Body of pancreas (tissue), 4 donors: ENCODE measurements around the gene MGAM2. TPM values are rescaled to one million over a fixed set of nuclear protein-coding genes. Genes with fewer than 3 reads are reported as not detected.

ENCODE experiments used
- ATAC-seq: fragments of 150-250 bp; one replicate; pipeline ENCODE4 v1.9.1; 2016
- DNase-seq, 4 donors: peaks; one replicate each; pipeline ENCODE4 v3.0.0-alpha.2; 2019
- H3K27ac ChIP-seq, 4 donors: fragments of 200-600 bp; sonication (generic); 1 replicate in 3 of 4; 2 replicates in 1 of 4; pipeline versions ENCODE4 v1.5.1 to v1.6.1; 2016 to 2019; ENCODE audit warnings: mild to moderate bottlenecking in 1 of 4, mixed read lengths in 1 of 4, moderate library complexity in 1 of 4
- H3K27me3 ChIP-seq, 2 donors: fragments of 200-600 bp; sonication (generic); one replicate each; pipeline ENCODE4 v1.6.0; 2016; ENCODE audit warnings: mild to moderate bottlenecking in 1 of 2
- H3K36me3 ChIP-seq, 2 donors: fragments of 200-600 bp; sonication (generic); replicated peaks in 1 of 2; 2 replicates each; pipeline ENCODE4 v1.5.1; 2016; ENCODE audit warnings: low read depth in 2 of 2; ENCODE audit not compliant: insufficient read depth in 1 of 2
- H3K4me1 ChIP-seq: fragments of 200-600 bp; sonication (generic); one replicate; pipeline ENCODE4 v1.6.0; 2016
- H3K4me3 ChIP-seq, 2 donors: fragments of 200-600 bp; sonication (generic); 1 replicate in 1 of 2; 2 replicates in 1 of 2; pipeline ENCODE4 v1.5.1; 2016 to 2019
- H3K9me3 ChIP-seq, 3 donors: fragments of 200-600 bp; sonication (generic); 1 replicate in 2 of 3; 2 replicates in 1 of 3; pipeline ENCODE4 v1.5.1; 2016
- POLR2A ChIP-seq, 3 donors: fragments of 450-650 bp; IDR thresholded peaks; one replicate each; pipeline ENCODE4 v1.6.1; 2016; ENCODE audit warnings: antibody characterized with exemption in 3 of 3, mild to moderate bottlenecking in 2 of 3
- WGBS, 2 donors: methylation state at CpG; one replicate each; pipeline ENCODE4 v1.1.5; 2017; 5-methylcytosine and 5-hydroxymethylcytosine counted together
- intact Hi-C: fragments of 100-400 bp; cut with DNase I; formaldehyde crosslinking; loops from one replicate; pipeline ENCODE4 v1.15.1; 2023
- total RNA-seq, 2 donors: library from RNA; depleted of rRNA; stranded (reverse); fragments of >200 nt; gene quantifications; one replicate each; pipeline ENCODE4 v1.1.0, GENCODE V29; 2016
- TF ChIP-seq, protein P1 (sequence below), 7 experiments: fragments of 450-650 bp in 4 of 7; fragments of 200-600 bp in 3 of 7; sonication (generic) in 3 of 7; IDR thresholded peaks; one replicate each; pipeline ENCODE4 v1.5.1; 2016 to 2019; ENCODE audit warnings: antibody characterized with exemption in 7 of 7

MGAM2 gene
- total RNA-seq, 2 donors from 2014 or later, result 9.3 to 10.9 TPM

DNA sequence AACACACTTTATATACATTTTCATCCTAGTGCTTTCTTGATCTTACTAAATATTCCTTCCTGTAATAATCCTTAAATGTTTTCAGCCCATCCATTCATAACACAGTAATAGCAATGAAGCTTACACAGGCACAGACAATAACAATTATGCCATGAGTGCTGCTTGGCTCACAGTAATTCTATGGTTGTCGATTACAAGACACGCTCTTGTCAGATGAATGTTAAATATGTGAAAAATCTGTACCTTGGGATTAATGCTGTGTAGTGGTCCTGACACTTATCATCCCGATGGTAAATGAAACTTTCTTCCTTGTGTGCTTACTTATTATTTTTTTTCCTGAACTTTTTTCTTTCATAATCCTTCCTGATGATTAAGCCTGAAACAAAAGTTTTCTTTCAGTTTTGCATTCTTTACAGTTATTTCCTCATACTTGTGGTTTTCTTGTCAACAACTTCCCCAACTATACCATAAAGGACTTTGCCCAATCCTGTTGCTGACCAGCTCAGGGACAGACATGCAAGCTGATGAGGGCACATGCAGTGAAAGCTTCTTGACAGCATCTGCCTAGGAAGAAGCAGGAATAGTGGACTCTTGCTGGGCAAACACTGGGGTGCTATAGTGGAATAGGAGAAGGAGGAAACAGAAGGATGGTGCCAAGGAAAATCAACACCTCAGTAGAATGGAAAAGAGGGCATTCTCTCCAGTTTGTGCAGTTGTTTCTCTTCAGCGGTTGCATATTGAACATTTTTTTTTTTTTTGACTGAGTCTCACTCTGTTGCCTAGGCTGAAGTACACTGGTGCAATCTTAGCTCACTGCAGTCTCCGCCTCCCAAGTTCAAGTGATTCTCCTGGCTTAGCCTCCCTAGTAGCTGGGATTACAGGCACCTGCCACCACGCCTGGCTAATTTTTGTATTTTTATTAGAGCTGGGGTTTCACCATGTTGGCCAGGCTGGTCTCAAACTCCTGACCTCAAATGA lies 6.7 kb upstream of the MGAM2 start:
- no peak for TF ChIP-seq POLR2A (IDR thresholded peaks at IDR 0.05)
- TF ChIP-seq, protein P1, sequence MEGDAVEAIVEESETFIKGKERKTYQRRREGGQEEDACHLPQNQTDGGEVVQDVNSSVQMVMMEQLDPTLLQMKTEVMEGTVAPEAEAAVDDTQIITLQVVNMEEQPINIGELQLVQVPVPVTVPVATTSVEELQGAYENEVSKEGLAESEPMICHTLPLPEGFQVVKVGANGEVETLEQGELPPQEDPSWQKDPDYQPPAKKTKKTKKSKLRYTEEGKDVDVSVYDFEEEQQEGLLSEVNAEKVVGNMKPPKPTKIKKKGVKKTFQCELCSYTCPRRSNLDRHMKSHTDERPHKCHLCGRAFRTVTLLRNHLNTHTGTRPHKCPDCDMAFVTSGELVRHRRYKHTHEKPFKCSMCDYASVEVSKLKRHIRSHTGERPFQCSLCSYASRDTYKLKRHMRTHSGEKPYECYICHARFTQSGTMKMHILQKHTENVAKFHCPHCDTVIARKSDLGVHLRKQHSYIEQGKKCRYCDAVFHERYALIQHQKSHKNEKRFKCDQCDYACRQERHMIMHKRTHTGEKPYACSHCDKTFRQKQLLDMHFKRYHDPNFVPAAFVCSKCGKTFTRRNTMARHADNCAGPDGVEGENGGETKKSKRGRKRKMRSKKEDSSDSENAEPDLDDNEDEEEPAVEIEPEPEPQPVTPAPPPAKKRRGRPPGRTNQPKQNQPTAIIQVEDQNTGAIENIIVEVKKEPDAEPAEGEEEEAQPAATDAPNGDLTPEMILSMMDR (IDR thresholded peaks at IDR 0.05), result no peak
- H3K4me1 ChIP-seq, result peaks cover 8% of the 10 kb centered on the region
- no peaks in the 10 kb centered on the region for H3K27me3 ChIP-seq
- H3K27ac ChIP-seq, result peak overlapping the region in 3 of 4 donors; percentile 14 to 67 (median 52)
- DNase-seq, result peak in 1 of 4 donors; percentile 59
- 56 to 61% methylated on average over 6 of the region's 6 CpGs for WGBS, 2 donors
- ATAC-seq, result peak; percentile 71
- H3K36me3 ChIP-seq, result no peaks in the 10 kb centered on the region
- no peak overlapping the region for H3K4me3 ChIP-seq
- intact Hi-C loops, result no loop called here
- no peaks in the 10 kb centered on the region for H3K9me3 ChIP-seq

DNA sequence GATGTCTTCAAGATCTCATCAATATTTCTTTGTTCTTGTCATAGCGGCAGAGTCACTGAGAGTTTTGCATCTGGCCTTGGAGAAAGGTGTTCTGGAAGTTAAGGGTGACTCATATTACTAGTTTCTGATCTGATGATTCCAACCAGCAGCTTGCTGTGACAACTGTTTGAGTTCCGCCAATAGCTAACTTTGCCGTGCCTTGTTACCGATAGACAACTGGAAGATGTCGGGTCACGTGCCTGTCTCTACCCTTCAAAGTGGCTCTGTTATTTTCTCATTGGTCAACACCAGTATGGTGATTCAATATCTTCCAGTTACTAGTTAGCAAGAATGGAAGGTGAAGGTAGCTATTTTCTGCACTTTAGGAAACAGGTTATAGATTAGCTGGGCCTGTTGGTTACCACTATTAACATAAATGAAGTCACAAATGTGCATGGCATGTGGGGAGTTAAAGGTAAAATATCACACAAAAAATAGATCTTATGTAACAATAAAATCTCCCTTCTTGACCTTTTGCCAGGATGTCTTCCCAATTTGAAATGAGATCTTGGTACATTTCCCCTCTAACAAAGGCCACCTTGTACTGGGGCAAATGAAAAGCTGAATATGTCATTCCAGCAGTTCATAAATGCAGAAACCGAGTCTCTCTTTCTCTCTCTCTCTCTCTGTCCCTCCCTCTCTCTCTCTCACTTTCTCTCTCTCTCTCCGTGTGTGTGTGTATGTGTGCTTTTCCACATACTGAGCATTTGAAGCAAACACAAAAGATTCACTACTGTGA lies 2.6 kb upstream of the MGAM2 start:
- WGBS, 2 donors, result 58 to 68% methylated on average over 8 of the region's 8 CpGs
- intact Hi-C loops, result no loop called here
- ATAC-seq (no peak), DNase-seq (no peak)
- H3K36me3 ChIP-seq, result no peaks in the 10 kb centered on the region
- TF ChIP-seq, protein P1 (IDR thresholded peaks at IDR 0.05), result no peak
- no peak for TF ChIP-seq POLR2A (IDR thresholded peaks at IDR 0.05)
- H3K27ac ChIP-seq, result peak overlapping the region in 3 of 4 donors; percentile 14 to 54 (median 20)
- H3K9me3 ChIP-seq, result no peaks in the 10 kb centered on the region
- H3K4me1 ChIP-seq, result peaks cover 8% of the 10 kb centered on the region
- H3K4me3 ChIP-seq, result no peak overlapping the region
- H3K27me3 ChIP-seq, result no peaks in the 10 kb centered on the region

DNA sequence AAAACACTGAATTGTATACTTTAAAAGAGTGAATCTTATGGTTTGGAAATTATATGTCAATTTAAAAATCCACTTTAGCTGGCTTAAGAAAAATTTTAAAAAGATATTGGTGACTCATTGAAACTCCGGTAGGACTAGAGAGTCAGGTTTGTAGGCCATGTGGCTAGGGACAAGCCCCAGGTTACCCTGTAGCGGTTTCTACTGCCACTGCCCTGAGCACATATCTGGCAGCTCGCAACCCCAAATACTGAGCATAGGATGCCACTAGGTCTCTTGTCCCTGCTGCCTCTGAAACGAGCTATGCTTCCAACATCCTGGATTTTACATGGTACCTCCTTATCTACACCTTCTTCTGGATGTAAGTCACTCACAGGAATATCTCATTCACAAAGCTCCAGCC lies 1.4 kb upstream of the MGAM2 start:
- Histone ChIP-seq H3K36me3 (no peaks in the 10 kb centered on the region), H3K4me3 (no peak overlapping the region), H3K27ac (peak overlapping the region in 1 of 4 donors; percentile 64), H3K4me1 (peaks cover 8% of the 10 kb centered on the region), H3K9me3 (no peaks in the 10 kb centered on the region), H3K27me3 (no peaks in the 10 kb centered on the region)
- intact Hi-C loops, result no loop called here
- TF ChIP-seq, protein P1 (IDR thresholded peaks at IDR 0.05), result no peak
- no peak for TF ChIP-seq POLR2A (IDR thresholded peaks at IDR 0.05)
- DNase-seq (no peak), ATAC-seq (no peak)
- 67 to 81% methylated on average over 4 of the region's 4 CpGs for WGBS, 2 donors

DNA sequence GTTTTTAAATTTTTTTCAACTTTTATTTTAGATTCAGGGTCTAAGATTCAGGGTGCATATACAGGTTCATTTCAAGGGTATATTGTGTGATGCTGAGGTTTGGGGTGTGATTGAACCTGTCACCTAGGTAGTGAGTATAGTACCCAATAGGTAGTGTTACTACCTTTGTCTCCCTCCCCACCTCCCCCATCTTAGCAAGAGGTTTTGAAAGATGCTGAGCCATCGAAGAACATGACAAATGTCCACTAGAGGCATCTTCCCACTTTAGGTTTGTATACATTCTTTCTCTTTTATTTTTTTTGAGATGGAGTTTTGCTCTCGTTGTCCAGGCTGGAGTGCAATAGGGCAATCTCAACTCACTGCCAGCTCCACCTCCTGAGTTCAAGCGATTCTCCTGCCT lies 880 bp upstream of the MGAM2 start:
- Histone ChIP-seq H3K4me1 (peaks cover 8% of the 10 kb centered on the region), H3K36me3 (no peaks in the 10 kb centered on the region), H3K9me3 (no peaks in the 10 kb centered on the region), H3K4me3 (no peak overlapping the region), H3K27me3 (no peaks in the 10 kb centered on the region), H3K27ac (peak overlapping the region in 3 of 4 donors; percentile 39 to 64 (median 58))
- 66 to 70% methylated on average over 3 of the region's 3 CpGs for WGBS, 2 donors
- ATAC-seq (no peak), DNase-seq (no peak)
- intact Hi-C loops, result no loop called here
- TF ChIP-seq POLR2A (IDR thresholded peaks at IDR 0.05), result no peak
- TF ChIP-seq, protein P1 (IDR thresholded peaks at IDR 0.05), result no peak
